HCT116 (cell line): ENCODE results near the gene TMCC1. TPM values are rescaled to one million over a fixed set of nuclear protein-coding genes. Genes with fewer than 3 reads are reported as not detected.
A peak's percentile ranks its signal among the peaks of the same experiment; 100 is the strongest.

ENCODE experiments used
- ATAC-seq: fragments of 200-7000 bp; cut with Tn5 transposase; 2 replicates; pipeline ENCODE4 v1.9.1; 2020; ENCODE audit warnings: mild to moderate bottlenecking, moderate library complexity
- BruUV-seq: library from RNA; stranded (reverse); fragments of 400-500 nt; replicated peaks from 2 replicates; lab custom pipeline; 2021; lab: Mats Ljungman, UMichigan
- CTCF ChIA-PET: fragments of 300-600 bp; sonication (Branson Sonifier 250); formaldehyde crosslinking; loops from one replicate; lab custom pipeline; 2021; ENCODE audit warnings: antibody characterized with exemption; lab: Charles Lee
- POLR2A ChIA-PET: fragments of 300-600, 350-600 bp; sonication (Branson Sonifier 250); formaldehyde crosslinking; loops from one replicate; lab custom pipeline; 2021; ENCODE audit warnings: antibody characterized with exemption; lab: Charles Lee
- RAD21 ChIA-PET, 2 experiments: fragments of 300-600 bp; sonication (Branson Sonifier 250); formaldehyde crosslinking; loops; one replicate each; lab custom pipeline; 2023; ENCODE audit warnings: low total read pairs in 2 of 2; ENCODE audit not compliant: uncharacterized antibody in 2 of 2, unreplicated experiment in 2 of 2, low non-redundant PET in 1 of 2; lab: Charles Lee
- DNase-seq: peaks from one replicate; pipeline ENCODE4 v3.0.0-alpha.2; 2010; ENCODE audit warnings: low read depth, low spot score
- H2AFZ ChIP-seq: fragments of 200-600 bp; shearing (Covaris generic), sonication (generic); 2 replicates; pipeline ENCODE4 v1.6.1; 2017; ENCODE audit warnings: low read depth, mixed run types, mixed read lengths, antibody characterized with exemption, low read length; ENCODE audit not compliant: poor library complexity, severe bottlenecking
- H3K27ac ChIP-seq: 2 replicates; pipeline ENCODE4 v1.5.1; 2012; ENCODE audit warnings: low read depth, low read length
- H3K27me3 ChIP-seq: fragments of 200-600 bp; sonication (generic); 2 replicates; pipeline ENCODE4 v1.6.1; 2016; ENCODE audit warnings: mixed run types, low read length, mixed read lengths; ENCODE audit not compliant: insufficient read depth
- H3K36me3 ChIP-seq, 2 experiments: fragments of 200-500 bp in 1 of 2; fragments of 200-600 bp in 1 of 2; sonication (Bioruptor generic) in 1 of 2; sonication (generic) in 1 of 2; 2 replicates each; pipeline versions ENCODE4 v1.5.1 to v1.6.1; 2014 to 2016; ENCODE audit warnings: low read length in 2 of 2, inconsistent platforms in 1 of 2, mixed read lengths in 1 of 2, mixed run types in 1 of 2; ENCODE audit not compliant: insufficient read depth in 2 of 2, control insufficient read depth in 1 of 2
- H3K4me1 ChIP-seq, 2 experiments: fragments of 200-600 bp in 1 of 2; sonication (generic) in 1 of 2; 2 replicates each; pipeline versions ENCODE4 v1.5.1 to v1.6.1; 2012 to 2017; ENCODE audit warnings: low read length in 2 of 2, inconsistent platforms in 1 of 2, mild to moderate bottlenecking in 1 of 2, mixed read lengths in 1 of 2, mixed run types in 1 of 2, moderate library complexity in 1 of 2; ENCODE audit not compliant: insufficient read depth in 2 of 2, control insufficient read depth in 1 of 2
- H3K4me2 ChIP-seq: fragments of 200-600 bp; sonication (generic); 2 replicates; pipeline ENCODE4 v1.6.1; 2017; ENCODE audit warnings: mixed run types, low read length, mixed read lengths
- H3K4me3 ChIP-seq, 2 experiments: fragments of 200-600 bp in 1 of 2; sonication (generic) in 1 of 2; replicated peaks in 1 of 2; 2 replicates each; pipeline ENCODE4 v1.5.1; 2011 to 2016; ENCODE audit warnings: low read length in 2 of 2, control low read depth in 1 of 2, low read depth in 1 of 2, mild to moderate bottlenecking in 1 of 2, mixed read lengths in 1 of 2, mixed run types in 1 of 2
- H3K79me2 ChIP-seq: fragments of 200-600 bp; sonication (generic); 2 replicates; pipeline ENCODE4 v1.6.1; 2017; ENCODE audit warnings: mild to moderate bottlenecking, mixed run types, low read length, moderate library complexity, mixed read lengths; ENCODE audit not compliant: insufficient read depth
- H3K9ac ChIP-seq: fragments of 200-600 bp; sonication (generic); 2 replicates; pipeline ENCODE4 v1.6.1; 2016; ENCODE audit warnings: low read length, mixed read lengths
- H3K9me2 ChIP-seq: fragments of 200-600 bp; sonication (generic), shearing (Covaris generic); 2 replicates; pipeline ENCODE4 v1.6.1; 2017; ENCODE audit warnings: mixed run types, mild to moderate bottlenecking, moderate library complexity; ENCODE audit not compliant: insufficient read depth
- H3K9me3 ChIP-seq, 2 experiments: fragments of 200-500 bp in 1 of 2; fragments of 200-600 bp in 1 of 2; sonication (Bioruptor generic) in 1 of 2; sonication (generic) in 1 of 2; 2 replicates each; pipeline ENCODE4 v1.6.1; 2014 to 2017; ENCODE audit warnings: low read length in 2 of 2, mixed read lengths in 2 of 2, inconsistent platforms in 1 of 2, low read depth in 1 of 2, mild to moderate bottlenecking in 1 of 2, mixed run types in 1 of 2, moderate library complexity in 1 of 2; ENCODE audit not compliant: control insufficient read depth in 1 of 2, insufficient read depth in 1 of 2
- H4K20me1 ChIP-seq: fragments of 200-600 bp; sonication (generic), shearing (Covaris generic); 2 replicates; pipeline ENCODE4 v1.6.1; 2017; ENCODE audit warnings: mixed run types, mild to moderate bottlenecking, moderate library complexity; ENCODE audit not compliant: insufficient read depth
- CBX3 ChIP-seq: IDR thresholded peaks from 2 replicates; pipeline ENCODE4 v1.6.1; 2012; ENCODE audit warnings: low read depth
- CTCF ChIP-seq, 3 experiments: fragments of 200-600 bp in 1 of 3; sonication (generic) in 1 of 3; IDR thresholded peaks in 2 of 3; conservative IDR thresholded peaks in 1 of 3; 2 replicates each; pipeline ENCODE4 v1.5.1; 2012 to 2017; ENCODE audit warnings: low read depth in 2 of 3, low read length in 2 of 3, antibody characterized with exemption in 1 of 3, borderline replicate concordance in 1 of 3, control low read depth in 1 of 3, mild to moderate bottlenecking in 1 of 3, mixed read lengths in 1 of 3, mixed run types in 1 of 3, moderate library complexity in 1 of 3; ENCODE audit not compliant: insufficient read depth in 1 of 3
- ELF1 ChIP-seq: IDR thresholded peaks from 2 replicates; pipeline ENCODE4 v1.6.1; 2012; ENCODE audit warnings: low read depth, borderline replicate concordance
- EZH2 ChIP-seq: fragments of 200-600 bp; sonication (generic); IDR thresholded peaks from 2 replicates; pipeline ENCODE4 v1.6.1; 2017; ENCODE audit warnings: antibody characterized with exemption, mixed run types
- EZH2phosphoT487 ChIP-seq: fragments of 200-600 bp; IDR thresholded peaks from 2 replicates; pipeline ENCODE4 v1.6.1; 2018; ENCODE audit warnings: antibody characterized with exemption, borderline replicate concordance
- FOSL1 ChIP-seq: IDR thresholded peaks from 2 replicates; pipeline ENCODE4 v1.6.1; 2012; ENCODE audit warnings: low read depth
- JUND ChIP-seq: IDR thresholded peaks from 2 replicates; pipeline ENCODE4 v1.6.1; 2012
- MAX ChIP-seq: IDR thresholded peaks from 2 replicates; pipeline ENCODE4 v1.6.1; 2012
- POLR2A ChIP-seq: IDR thresholded peaks from 2 replicates; pipeline ENCODE4 v1.7.0; 2011; ENCODE audit warnings: borderline replicate concordance; ENCODE audit not compliant: insufficient read depth, insufficient read length; ENCODE audit errors: extremely low read depth
- RAD21 ChIP-seq: IDR thresholded peaks from 2 replicates; pipeline ENCODE4 v1.6.1; 2012; ENCODE audit warnings: low read depth, mild to moderate bottlenecking
- SIN3A ChIP-seq: IDR thresholded peaks from 2 replicates; pipeline ENCODE4 v1.6.1; 2012; ENCODE audit warnings: low read depth
- SP1 ChIP-seq: IDR thresholded peaks from 2 replicates; pipeline ENCODE4 v1.6.1; 2012; ENCODE audit warnings: low read depth
- SRF ChIP-seq: IDR thresholded peaks from 2 replicates; pipeline ENCODE4 v1.6.1; 2012; ENCODE audit warnings: low read depth
- ZFX ChIP-seq: fragments of 450-650 bp; IDR thresholded peaks from 2 replicates; pipeline ENCODE4 v1.6.1; 2017
- ZNF274 ChIP-seq: fragments of 200-500 bp; sonication (Bioruptor generic); IDR thresholded peaks from 2 replicates; pipeline ENCODE4 v1.6.1; 2014; ENCODE audit warnings: mild to moderate bottlenecking, low read depth, low read length, inconsistent platforms
- intact Hi-C: fragments of 100-400 bp; cut with micrococcal nuclease; formaldehyde crosslinking; loops from 2 replicates; pipeline ENCODE4 v1.10.0; 2022
- total RNA-seq: library from RNA; stranded (reverse); gene quantifications from one replicate; pipeline ENCODE4 v1.2.1, GENCODE V29; 2021; ENCODE audit not compliant: unreplicated experiment
- TF ChIP-seq, protein P1 (sequence below): IDR thresholded peaks from 2 replicates; pipeline ENCODE4 v1.6.1; 2012
- TF ChIP-seq, protein P2 (sequence below): IDR thresholded peaks from 2 replicates; pipeline ENCODE4 v1.6.1; 2012; ENCODE audit warnings: low read depth

The TMCC1 gene
- total RNA-seq, 1 experiment from 2014 or later = 32.5 TPM

GRCh38 chr3:129795186-129796010 is 98.1 kb downstream of the TMCC1 start:
- ATAC-seq = peak; percentile 52
- H3K4me3 ChIP-seq = peak overlapping the region; percentile 44 to 60
- H3K79me2 ChIP-seq = peaks cover 12% of the 10 kb centered on the region
- H4K20me1 ChIP-seq = no peaks in the 10 kb centered on the region
- H3K27ac ChIP-seq = peak overlapping the region; percentile 61
- H3K9me2 ChIP-seq = no peaks in the 10 kb centered on the region
- intact Hi-C loops = loop anchor here (2.0 kb wide), 1 partner anchor 133 kb away; no protein-coding TSS in a partner anchor
- ChIA-PET CTCF (no interaction called here), RAD21 (interaction anchor here in 1 of 2 experiments (1.5 kb wide), 1 partner anchor 144 kb away, joined by 3 read pairs; no protein-coding TSS in a partner anchor), POLR2A (interaction anchor here (1.4 kb wide), 1 partner anchor 15 kb away, joined by 4 read pairs; no protein-coding TSS in a partner anchor)
- H3K4me2 ChIP-seq = peak overlapping the region; percentile 86
- H3K4me1 ChIP-seq = peaks cover 41 to 54% of the 10 kb centered on the region in 2 experiments
- H2AFZ ChIP-seq = no peak overlapping the region
- H3K9ac ChIP-seq = peak overlapping the region; percentile 64
- peak; percentile 63 for DNase-seq
- no TSS peak for BruUV-seq
- no peaks in the 10 kb centered on the region for H3K9me3 ChIP-seq
- no peaks in the 10 kb centered on the region for H3K27me3 ChIP-seq
- no peaks in the 10 kb centered on the region for H3K36me3 ChIP-seq
- TF ChIP-seq EZH2 (no peak), ZNF274 (no peak), MAX (peak; percentile 47), RAD21 (no peak), POLR2A (no peak), SIN3A (peak; percentile 15; the same call in 1 of the 2 replicates), SP1 (peak; percentile 49), JUND (peak; percentile 53), ELF1 (no peak), SRF (no peak), EZH2phosphoT487 (no peak), FOSL1 (peak; percentile 34; the same call in 1 of the 2 replicates), CBX3 (0 out of 2 replicates have a peak, but pooled peaks have one; percentile 45), CTCF (IDR thresholded peaks at IDR 0.05 in 2 of 3, conservative IDR thresholded peaks at IDR 0.05 in 1 of 3; ENCODE audit: borderline replicate concordance in 1 of 3, insufficient read depth in 1 of 3, low read depth in 2 of 3, low read length in 2 of 3) (no peak), ZFX (no peak)
- TF ChIP-seq, protein P1, sequence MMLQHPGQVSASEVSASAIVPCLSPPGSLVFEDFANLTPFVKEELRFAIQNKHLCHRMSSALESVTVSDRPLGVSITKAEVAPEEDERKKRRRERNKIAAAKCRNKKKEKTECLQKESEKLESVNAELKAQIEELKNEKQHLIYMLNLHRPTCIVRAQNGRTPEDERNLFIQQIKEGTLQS = no peak
- TF ChIP-seq, protein P2, sequence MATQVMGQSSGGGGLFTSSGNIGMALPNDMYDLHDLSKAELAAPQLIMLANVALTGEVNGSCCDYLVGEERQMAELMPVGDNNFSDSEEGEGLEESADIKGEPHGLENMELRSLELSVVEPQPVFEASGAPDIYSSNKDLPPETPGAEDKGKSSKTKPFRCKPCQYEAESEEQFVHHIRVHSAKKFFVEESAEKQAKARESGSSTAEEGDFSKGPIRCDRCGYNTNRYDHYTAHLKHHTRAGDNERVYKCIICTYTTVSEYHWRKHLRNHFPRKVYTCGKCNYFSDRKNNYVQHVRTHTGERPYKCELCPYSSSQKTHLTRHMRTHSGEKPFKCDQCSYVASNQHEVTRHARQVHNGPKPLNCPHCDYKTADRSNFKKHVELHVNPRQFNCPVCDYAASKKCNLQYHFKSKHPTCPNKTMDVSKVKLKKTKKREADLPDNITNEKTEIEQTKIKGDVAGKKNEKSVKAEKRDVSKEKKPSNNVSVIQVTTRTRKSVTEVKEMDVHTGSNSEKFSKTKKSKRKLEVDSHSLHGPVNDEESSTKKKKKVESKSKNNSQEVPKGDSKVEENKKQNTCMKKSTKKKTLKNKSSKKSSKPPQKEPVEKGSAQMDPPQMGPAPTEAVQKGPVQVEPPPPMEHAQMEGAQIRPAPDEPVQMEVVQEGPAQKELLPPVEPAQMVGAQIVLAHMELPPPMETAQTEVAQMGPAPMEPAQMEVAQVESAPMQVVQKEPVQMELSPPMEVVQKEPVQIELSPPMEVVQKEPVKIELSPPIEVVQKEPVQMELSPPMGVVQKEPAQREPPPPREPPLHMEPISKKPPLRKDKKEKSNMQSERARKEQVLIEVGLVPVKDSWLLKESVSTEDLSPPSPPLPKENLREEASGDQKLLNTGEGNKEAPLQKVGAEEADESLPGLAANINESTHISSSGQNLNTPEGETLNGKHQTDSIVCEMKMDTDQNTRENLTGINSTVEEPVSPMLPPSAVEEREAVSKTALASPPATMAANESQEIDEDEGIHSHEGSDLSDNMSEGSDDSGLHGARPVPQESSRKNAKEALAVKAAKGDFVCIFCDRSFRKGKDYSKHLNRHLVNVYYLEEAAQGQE = no peak
